ENCODE measurements around the gene PRDM11.

The PRDM11 gene

DNA sequence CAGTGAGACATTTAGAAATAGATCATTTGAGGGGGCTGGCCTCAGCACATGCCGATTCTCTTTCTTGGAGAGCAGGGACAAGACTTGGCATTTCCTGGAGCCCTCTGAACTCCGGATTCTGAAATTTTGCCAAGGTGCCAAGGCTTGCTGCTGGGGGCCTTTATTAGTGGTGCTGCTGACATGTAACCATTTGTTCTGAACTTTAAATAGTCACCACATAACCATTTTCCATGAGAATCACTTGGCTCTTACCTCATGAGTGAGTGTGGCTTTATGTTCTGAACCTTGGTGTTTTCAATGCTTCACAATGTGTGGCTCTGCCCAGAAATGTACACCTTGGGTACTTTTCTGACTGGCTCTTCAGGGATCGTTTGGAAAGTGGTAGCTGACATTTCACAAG lies 106.4 kb downstream of the PRDM11 start:
- H3K27ac ChIP-seq = no peak overlapping the region
- no peak for DNase-seq (ENCODE audit: low read depth, low spot score)

DNA sequence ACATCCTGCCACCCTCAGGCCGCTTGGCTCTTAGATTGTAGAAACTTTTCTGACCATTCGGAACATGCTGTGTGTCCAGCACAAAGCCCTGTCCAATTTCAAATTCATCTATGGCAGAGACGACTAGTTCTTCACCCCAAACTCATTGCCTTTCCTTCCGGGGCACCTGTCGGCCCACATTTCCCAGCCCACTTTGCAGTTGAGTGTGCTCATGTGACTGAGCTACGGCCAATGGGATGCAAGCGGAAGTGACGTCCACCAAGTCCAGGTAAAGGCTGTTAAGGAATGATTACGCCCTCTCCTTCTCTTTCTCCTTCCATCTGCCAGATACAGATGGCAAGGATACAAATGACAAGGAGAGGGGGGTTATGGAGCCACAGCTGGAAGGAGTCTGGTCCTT lies 107.2 kb downstream of the PRDM11 start:
- H3K27ac ChIP-seq = no peak overlapping the region
- DNase-seq (ENCODE audit: low read depth, low spot score) = no peak

DNA sequence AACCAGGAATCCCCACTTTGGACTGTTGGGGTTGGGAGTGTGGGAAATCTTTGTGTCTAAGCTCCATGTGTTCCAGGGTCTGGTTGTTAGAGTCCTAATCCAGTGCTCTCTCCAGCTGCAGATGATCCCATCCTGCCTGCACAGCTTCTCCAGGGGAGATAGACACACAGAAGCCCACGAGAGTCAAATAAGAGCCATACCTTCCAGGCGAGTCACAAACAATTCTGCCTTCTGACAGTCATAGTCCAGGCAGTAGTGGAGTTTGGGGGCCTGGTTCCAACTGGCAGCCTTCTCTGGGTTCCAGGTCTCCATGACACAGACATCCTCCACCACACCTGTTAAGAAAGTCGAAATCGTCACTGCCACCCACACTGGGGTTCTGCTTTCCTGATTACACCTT lies 107.6 kb downstream of the PRDM11 start:
- DNase-seq (ENCODE audit: low read depth, low spot score) = no peak

DNA sequence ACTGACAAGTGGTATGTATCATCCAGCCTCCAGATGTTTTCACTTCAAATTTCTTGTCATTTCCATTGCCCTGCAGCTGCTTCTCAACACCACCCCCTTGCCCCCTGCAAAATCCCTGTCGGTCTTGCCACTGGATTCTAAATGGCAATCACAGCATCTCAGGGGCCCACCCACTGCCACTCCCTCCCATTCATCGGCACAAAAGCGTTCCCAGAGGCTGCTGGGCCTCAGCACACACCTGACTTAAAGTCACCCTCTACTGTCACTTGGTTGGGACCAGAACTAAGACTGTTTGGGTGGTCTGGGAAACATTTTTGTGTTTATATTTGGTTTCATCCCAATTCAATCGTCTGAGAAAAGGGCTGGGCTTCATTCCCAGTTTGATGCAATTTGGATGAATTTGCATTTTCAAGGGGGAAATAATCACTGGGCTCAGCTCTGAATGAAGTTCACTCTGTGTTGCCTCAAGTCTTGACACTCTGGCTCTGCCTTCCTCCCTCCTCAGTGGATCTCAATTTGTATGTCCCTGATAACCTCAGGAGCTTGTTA lies 112.6 kb downstream of the PRDM11 start:
- H3K27ac ChIP-seq = no peak overlapping the region
- DNase-seq (ENCODE audit: low read depth, low spot score) = no peak

More for the DNA sequence above, 107.6 kb downstream of the PRDM11 start:
- no peak overlapping the region for H3K27ac ChIP-seq

DNA sequence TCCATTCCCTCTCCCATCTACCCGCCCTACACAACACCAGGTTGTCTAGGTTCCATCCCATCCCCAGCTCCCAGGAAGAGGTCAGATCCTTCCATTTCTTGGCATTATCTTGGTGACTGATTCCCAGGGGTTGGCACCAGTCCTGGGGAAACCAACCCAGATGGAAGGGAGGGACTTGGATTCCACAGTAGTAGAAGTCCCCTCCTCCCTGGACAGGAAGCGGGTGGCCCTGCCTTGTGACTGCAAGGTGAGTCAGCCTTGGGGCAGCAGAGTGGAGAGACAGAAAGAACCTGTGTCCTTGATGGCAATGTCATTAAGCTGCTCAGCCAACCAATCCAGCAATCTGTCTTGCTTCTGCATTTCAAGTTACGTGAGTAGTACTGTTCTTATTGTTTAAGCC lies 113.2 kb downstream of the PRDM11 start:
- DNase-seq (ENCODE audit: low read depth, low spot score) = no peak

DNA sequence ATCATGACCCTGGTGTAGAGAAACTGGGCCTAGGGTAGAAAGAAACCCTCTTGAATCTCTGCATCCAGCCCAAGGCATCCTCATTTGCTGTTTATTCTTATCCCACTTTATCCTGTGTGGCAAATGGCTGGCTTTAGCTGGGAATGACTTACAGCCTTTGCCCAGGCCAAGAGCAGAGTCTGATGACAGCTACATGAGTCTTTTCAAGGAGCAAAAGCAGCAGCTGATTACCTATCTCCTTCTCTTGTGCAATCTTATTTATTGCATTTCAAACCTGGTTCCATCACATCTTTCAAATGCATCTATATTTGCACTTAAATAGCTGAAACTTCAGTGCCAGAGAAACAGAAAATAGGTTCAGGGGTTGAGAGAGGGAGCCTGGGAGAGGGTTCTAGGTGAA lies 113.6 kb downstream of the PRDM11 start:
- DNase-seq (ENCODE audit: low read depth, low spot score) = no peak
- peak overlapping the region; percentile 24 for H3K27ac ChIP-seq

More for the DNA sequence above, 113.2 kb downstream of the PRDM11 start:
- peak overlapping the region; percentile 24 for H3K27ac ChIP-seq

DNA sequence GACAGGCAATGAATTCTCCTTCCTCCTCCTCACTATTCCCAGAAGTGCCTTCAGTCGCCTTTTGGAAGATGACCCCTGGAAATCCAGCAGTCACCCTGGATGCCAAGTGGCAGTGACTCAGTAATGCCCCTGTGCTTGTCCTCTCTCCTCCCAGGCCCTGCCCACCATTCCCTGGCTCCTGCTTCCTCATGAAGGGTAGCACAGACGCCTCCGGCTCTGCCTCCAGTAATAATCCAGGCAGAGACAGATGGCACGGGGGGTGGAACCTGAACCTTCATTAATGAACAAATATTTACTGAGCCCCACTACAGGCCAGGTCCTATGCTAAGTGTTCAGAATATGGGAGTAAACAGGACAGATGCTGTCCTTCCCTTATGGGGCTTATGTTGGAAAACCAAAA lies 116.5 kb downstream of the PRDM11 start:
- no peak for DNase-seq (ENCODE audit: low read depth, low spot score)
- no peak overlapping the region for H3K27ac ChIP-seq

DNA sequence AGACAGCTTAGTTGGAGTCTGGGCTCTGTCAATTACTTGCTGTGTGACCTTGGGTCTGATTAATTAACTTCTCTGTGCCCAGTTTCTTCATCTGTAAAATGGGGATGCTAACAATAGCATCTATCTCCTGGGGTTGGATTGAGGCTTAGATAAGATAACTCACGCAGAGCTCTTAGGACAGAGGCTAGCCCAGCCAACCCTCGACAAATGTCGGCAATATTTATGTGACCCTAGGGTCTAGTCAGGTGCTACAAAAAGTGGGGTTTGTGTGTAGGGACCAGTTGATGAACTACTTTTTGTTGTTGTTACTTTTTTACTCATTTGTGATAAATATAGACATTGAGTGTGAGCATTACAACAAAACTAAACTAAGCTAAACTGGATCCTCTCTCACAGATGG lies 117.3 kb downstream of the PRDM11 start:
- no peak for DNase-seq (ENCODE audit: low read depth, low spot score)
- no peak overlapping the region for H3K27ac ChIP-seq

DNA sequence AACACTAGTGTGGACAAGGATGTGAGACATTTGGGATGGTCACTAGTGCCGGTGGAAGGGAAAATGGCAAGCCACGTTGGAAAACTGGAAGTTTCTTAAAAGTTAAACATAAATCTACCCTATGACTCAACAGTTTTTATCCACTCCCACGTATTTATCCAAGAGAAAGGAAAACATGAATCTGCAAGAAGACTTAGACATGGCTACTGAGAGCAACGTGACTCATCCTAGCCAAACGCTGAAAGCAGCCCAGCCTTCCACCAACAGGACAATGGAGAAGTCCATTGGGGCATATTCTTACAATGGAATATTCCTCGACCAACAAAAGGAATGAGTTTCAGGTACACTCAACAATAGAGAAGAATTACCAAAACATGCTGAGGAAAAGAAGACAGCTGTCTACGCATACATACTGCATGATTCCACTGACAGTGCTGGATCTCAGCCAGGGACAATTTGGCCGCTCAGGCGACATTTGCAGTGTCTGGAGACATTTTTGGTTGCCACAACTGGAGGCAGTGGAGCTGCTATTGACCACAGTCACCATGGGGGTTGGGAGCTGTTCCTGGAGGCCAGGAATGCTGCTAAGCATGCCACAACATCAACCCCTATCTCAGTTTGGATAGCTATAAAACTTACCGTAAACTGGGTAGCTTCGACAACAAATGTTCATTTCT lies 118.5 kb downstream of the PRDM11 start:
- DNase-seq (ENCODE audit: low read depth, low spot score) = peak; percentile 75

DNA sequence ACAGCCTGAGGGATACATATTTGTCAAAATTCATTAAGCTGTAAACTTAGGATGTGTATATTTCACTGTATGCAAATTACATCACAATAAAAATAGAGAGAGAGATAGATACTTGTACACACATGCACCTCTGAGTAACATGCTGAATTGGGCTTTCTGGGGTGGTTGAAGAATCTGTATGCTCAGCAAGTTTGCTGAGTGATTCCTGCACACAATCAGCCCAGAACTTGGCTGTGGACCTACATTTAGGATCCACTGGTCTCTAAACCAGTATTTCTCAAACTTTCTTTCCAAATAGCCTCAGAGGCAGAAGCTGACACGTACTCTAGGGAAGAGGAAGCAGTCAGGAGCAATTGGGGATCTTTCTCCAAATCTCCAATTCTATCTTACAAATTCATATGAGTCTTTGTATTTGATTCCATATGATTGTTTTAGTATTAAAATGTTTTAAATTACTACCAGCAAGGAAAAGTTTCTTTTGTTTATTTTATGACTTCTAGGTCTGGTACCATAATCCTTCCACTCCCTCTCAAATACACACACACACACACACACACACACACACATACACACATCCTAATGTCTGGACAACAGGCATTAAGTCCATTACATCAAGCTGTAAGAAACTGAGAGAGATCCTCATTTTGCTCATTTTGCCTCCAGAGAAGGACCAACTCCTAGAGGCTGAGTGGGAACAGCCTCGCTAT lies 119.7 kb downstream of the PRDM11 start:
- no peak for DNase-seq (ENCODE audit: low read depth, low spot score)
- H3K27ac ChIP-seq = no peak overlapping the region

More for the DNA sequence above, 118.5 kb downstream of the PRDM11 start:
- H3K27ac ChIP-seq = peak overlapping the region; percentile 45

DNA sequence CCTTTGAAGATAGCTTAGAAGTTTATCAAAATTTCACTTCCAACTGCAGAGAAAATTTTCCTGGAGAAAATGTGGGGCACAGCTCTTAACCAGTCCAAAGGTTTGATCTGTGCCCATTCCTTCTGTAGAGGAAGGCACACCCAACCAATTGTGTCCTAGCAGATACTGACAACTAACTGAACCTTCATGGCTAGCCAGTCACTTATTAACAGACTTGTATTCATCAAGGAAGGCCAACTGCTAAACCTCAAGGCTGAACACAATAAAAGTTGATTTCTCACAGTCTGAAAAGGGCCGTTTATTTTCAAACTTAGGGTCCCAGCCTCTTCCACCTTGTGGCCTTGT lies 120.2 kb downstream of the PRDM11 start:
- DNase-seq (ENCODE audit: low read depth, low spot score) = no peak

DNA sequence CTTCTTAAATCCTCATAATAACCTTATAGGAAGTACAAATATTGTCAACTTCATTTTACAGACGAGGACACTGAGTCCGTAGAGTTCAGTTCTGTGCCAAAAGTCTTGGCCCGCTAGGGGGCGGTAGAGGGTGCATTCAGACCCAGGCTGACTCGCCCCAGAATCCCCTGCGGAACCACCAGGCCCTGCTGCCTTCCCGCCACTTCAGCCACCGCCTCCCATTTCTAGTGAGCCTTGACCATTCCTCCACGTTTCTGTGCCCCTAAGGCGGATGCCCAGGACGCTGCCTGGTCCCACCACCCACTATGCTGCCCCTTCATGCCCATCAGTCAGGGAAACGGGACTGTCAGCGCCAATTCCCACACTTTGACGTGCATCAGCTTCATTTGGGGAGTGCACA lies 120.6 kb downstream of the PRDM11 start:
- no peak overlapping the region for H3K27ac ChIP-seq
- no peak for DNase-seq (ENCODE audit: low read depth, low spot score)

More for the DNA sequence above, 120.2 kb downstream of the PRDM11 start:
- no peak overlapping the region for H3K27ac ChIP-seq

DNA sequence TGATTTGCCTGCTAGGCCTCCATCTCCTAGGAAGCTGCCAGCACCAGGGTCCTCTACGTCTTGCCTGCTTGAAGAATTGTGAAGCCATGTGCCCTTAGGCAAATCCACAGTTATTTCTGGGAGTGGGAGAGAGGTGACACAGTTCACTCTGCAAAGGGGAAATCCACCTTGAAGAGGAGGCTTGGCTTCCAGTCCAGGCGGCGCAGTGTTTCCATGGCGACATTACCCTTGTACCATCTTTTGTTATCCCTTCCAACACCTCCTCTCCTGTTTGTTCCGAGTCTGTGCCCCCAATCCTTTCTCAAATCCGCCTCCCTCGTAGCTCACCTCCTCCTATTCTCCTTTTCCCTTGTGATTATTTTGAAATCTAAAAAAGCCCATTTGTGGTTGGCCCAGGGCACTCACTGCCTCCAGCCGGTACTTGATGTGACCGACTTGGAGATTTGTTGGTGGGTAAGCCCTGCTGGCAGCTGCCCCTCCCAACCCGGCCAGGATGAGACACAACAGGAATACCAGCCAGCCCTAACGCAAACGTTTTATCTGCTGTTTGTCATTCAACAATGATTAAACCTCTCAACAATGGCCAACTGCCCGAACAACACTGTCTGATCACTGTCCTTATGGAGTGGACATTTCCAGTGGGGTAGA lies 121.3 kb downstream of the PRDM11 start:
- no peak for DNase-seq (ENCODE audit: low read depth, low spot score)
- H3K27ac ChIP-seq = no peak overlapping the region

DNA sequence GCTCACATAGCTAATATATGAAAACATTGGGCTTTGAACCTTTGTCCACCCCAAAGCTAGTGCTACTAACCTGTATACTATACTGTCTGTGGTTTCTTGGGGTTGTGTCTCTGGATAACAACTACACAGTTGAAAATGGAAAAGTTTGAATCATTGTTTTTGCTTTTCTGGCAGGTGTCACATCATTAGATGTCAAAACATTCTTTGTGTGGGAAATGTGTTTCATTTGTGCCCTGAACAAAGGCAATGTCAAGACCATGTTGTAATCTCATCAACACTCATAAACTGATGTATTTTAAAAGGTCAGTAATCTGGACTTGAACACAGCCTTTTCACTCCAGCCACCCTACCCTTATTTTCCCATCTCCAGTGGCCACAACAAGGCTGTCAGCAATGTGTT lies 123.2 kb downstream of the PRDM11 start:
- no peak overlapping the region for H3K27ac ChIP-seq
- no peak for DNase-seq (ENCODE audit: low read depth, low spot score)

DNA sequence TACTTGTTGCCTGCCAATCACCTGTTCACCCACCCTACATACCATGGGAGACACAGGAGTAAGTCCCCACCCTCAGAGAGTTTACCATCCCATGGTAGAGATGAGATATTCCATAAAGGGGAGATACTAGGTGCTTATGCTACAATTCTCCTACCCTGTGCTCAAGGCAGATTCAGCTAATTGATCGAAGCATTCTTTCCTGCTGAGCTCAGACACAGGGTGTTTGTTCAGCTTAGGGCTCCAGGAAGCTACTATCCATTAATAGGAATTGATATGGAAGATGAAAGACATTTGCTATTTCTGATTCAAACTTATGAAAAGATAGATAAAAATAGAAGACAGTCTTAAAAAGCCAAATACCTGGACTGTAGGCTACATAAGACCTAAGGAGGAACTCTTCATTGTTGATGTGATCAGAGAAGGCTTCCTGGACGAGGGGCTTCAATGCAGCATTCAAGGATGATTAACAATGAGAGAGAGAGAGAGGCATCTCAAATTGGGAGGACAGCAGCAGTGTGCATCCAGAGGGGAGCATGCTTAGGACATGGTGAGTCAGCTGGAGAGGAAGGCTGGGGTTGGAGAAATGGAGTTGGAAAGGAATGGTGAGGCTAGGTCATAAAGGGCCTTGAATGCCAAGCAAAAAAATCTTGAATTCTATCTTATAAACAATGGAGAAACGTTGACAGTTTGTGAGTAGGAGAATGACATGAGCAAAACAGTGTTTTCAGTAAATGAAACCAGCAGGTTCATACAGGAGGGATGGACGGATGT lies 124.7 kb downstream of the PRDM11 start:
- no peak overlapping the region for H3K27ac ChIP-seq
- DNase-seq (ENCODE audit: low read depth, low spot score) = no peak

DNA sequence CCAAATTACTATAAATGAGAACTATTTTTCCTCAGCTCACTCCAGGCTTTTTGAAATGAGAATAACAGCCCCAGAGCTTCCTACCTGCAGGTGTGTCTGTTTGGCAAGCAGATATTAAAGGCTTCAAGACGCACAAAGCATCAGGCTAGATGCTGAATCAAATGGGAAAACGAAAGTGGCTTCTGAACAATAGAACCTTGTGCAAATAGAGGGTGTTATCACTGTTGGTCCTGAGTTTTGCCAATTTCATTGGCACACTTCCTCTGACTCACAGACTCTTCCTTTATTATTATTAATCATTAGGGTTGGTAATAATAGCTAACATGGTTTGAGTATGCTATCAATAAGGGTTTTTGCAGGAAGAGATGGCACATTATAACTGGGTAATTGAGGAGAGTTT lies 126.3 kb downstream of the PRDM11 start:
- no peak overlapping the region for H3K27ac ChIP-seq
- no peak for DNase-seq (ENCODE audit: low read depth, low spot score)

DNA sequence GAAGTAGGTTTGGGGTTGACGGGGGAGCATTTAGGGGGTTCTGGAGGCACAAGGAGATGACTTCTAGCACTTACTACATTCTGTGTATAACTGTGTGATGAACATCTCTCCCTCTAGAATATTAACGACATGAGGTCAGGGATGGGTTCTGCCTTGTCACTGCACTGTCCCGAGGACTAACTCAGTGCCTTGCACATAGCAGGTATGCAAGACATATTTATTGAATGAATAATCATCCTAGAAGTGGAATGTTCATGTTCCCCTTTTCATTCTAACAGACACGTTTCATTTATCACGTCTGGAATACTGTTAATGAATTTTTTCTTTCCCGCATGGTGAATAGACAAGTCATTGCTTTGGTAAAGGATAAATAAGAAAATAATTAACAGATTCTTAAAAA lies 127.1 kb downstream of the PRDM11 start:
- DNase-seq (ENCODE audit: low read depth, low spot score) = no peak
- H3K27ac ChIP-seq = no peak overlapping the region

DNA sequence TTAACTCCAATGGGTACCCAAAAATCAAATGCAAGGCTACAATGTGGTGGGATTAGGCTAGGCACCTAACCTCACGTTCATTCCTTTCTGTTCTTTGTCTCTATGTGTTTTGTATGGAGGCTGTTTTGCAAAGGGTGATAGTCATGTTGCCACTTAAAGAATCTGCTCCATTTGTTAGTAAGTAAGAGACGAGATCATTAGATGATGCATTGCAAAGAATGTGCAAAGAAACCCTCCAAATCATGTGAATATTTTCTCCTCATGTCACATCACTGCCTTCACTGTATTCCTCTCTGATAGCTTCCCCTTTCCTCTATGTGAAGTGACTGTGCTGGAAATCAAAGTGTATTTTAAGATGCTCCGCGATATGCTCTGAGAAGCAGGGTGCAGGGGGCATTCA lies 127.8 kb downstream of the PRDM11 start:
- no peak overlapping the region for H3K27ac ChIP-seq
- no peak for DNase-seq (ENCODE audit: low read depth, low spot score)

DNA sequence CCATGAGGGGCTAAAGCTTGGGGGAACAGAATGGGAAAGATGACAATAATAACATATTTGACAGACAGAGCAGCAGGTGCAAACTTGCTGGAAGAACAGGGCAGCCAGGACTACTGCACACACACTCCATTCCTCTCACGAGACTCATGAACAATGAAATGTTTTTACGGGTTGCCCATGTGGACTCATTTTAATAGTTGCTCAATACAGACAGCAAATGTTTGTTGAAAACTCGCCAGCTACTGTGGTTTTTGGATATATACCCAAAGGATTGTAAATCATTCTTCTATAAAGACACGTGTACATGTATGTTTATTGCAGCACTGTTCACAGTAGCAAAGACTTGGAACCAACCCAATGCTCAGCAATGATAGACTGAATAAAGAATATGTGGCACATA lies 129.4 kb downstream of the PRDM11 start:
- DNase-seq (ENCODE audit: low read depth, low spot score) = peak; percentile 68
- H3K27ac ChIP-seq = no peak overlapping the region

DNA sequence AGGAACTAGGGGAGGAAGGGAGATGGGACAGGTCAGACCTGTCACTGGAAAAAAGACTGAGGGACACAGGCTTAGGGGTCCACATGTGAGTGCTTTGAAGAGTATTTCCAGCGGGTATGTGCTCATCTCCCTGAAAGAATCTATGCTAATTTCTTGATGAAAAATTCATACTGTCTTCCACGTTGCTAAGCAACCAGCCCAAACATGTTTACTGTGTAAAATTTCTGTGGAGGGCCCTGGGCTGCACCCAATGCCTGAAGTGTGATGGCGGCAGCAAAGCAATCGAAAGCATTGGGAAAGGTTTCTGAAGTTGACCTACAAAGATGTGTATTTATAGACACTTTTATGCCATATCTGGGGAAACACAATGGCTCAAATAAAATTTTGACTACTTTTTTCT lies 132.3 kb downstream of the PRDM11 start:
- DNase-seq (ENCODE audit: low read depth, low spot score) = no peak
- no peak overlapping the region for H3K27ac ChIP-seq

DNA sequence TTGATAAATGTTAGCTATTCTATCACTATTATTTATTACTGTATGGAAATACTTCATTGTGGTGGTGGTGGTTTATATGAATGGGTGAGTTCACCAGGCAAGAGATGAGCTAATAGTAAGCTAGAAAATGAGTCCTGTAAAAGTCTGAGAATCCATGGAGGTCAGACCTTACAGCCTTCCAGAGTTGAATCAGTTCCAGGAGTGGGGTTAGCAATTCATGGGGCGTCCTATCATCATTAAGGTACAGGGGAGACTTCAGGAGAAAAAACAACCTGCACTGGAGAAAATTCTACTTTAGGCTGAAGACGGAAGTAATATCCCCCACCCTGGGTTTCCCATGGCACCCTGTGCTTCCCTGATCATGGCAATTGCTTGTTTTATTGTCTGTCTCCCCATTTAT lies 133.2 kb downstream of the PRDM11 start:
- no peak for DNase-seq (ENCODE audit: low read depth, low spot score)
- H3K27ac ChIP-seq = no peak overlapping the region

All from epithelial cell of prostate (primary cell).